CD14-positive monocyte (primary cell): ENCODE data around the gene NLRP9. TPM values are rescaled to one million over a fixed set of nuclear protein-coding genes. Genes with fewer than 3 reads are reported as not detected.

ENCODE experiments used
- DNase-seq, 3 donors: peaks; one replicate each; pipeline ENCODE4 v3.0.0-alpha.2; 2011 to 2022
- H2AFZ ChIP-seq: 2 replicates; pipeline ENCODE4 v1.6.0; 2012; ENCODE audit warnings: mild to moderate bottlenecking, low read depth, low read length, inconsistent platforms; ENCODE audit not compliant: insufficient read depth, poor library complexity, severe bottlenecking
- H3K27ac ChIP-seq, 2 donors: 1 replicate in 1 of 2; 2 replicates in 1 of 2; pipeline ENCODE4 v1.5.1; 2012 to 2013; ENCODE audit warnings: low read length in 2 of 2, control low read depth in 1 of 2, inconsistent platforms in 1 of 2, low read depth in 1 of 2, mild to moderate bottlenecking in 1 of 2
- H3K27me3 ChIP-seq, 2 donors: one replicate each; pipeline versions ENCODE4 v1.6.0 to v1.6.1; 2011 to 2013; ENCODE audit warnings: low read length in 2 of 2; ENCODE audit not compliant: control insufficient read depth in 2 of 2, insufficient read depth in 2 of 2
- H3K36me3 ChIP-seq, 2 donors: replicated peaks in 1 of 2; 1 replicate in 1 of 2; 2 replicates in 1 of 2; pipeline versions ENCODE4 v1.5.1 to v1.6.1; 2012 to 2013; ENCODE audit warnings: low read length in 2 of 2, control low read depth in 1 of 2, inconsistent platforms in 1 of 2, mild to moderate bottlenecking in 1 of 2; ENCODE audit not compliant: insufficient read depth in 2 of 2, control insufficient read depth in 1 of 2
- H3K4me1 ChIP-seq, 2 donors: 1 replicate in 1 of 2; 2 replicates in 1 of 2; pipeline versions ENCODE4 v1.5.1 to v1.6.1; 2012 to 2013; ENCODE audit warnings: low read length in 2 of 2, control low read depth in 1 of 2, inconsistent platforms in 1 of 2, mild to moderate bottlenecking in 1 of 2, moderate library complexity in 1 of 2; ENCODE audit not compliant: insufficient read depth in 2 of 2, control insufficient read depth in 1 of 2
- H3K4me2 ChIP-seq: replicated peaks from 2 replicates; pipeline ENCODE3; 2012; ENCODE audit warnings: low read length, moderate library complexity, mild to moderate bottlenecking; ENCODE audit not compliant: poor library complexity, severe bottlenecking; ENCODE audit errors: extremely low read depth
- H3K4me3 ChIP-seq, 3 experiments: fragments of 200-600 bp in 1 of 3; sonication (generic) in 1 of 3; replicated peaks in 1 of 3; 1 replicate in 2 of 3; 2 replicates in 1 of 3; pipeline ENCODE4 v1.5.1; 2011 to 2013; ENCODE audit warnings: low read length in 3 of 3, mild to moderate bottlenecking in 3 of 3, control low read depth in 2 of 3, low read depth in 2 of 3, inconsistent platforms in 1 of 3, moderate library complexity in 1 of 3
- H3K79me2 ChIP-seq: 2 replicates; pipeline ENCODE4 v1.6.0; 2012; ENCODE audit warnings: mild to moderate bottlenecking, control low read depth, inconsistent platforms, low read length, moderate library complexity; ENCODE audit not compliant: insufficient read depth
- H3K9ac ChIP-seq: 2 replicates; pipeline ENCODE4 v1.6.0; 2017; ENCODE audit warnings: low read length, mild to moderate bottlenecking; ENCODE audit not compliant: insufficient read depth, poor library complexity, severe bottlenecking
- H3K9me3 ChIP-seq, 2 donors: replicated peaks in 1 of 2; 1 replicate in 1 of 2; 2 replicates in 1 of 2; pipeline versions ENCODE4 v1.5.1 to v1.6.1; 2012 to 2013; ENCODE audit warnings: low read length in 2 of 2, control low read depth in 1 of 2; ENCODE audit not compliant: control insufficient read depth in 1 of 2, insufficient read depth in 1 of 2
- H4K20me1 ChIP-seq: 2 replicates; pipeline ENCODE4 v1.6.0; 2012; ENCODE audit warnings: mild to moderate bottlenecking, low read length, control low read depth, moderate library complexity; ENCODE audit not compliant: insufficient read depth
- H3K27ac Mint-ChIP-seq, 7 donors: one replicate each; pipeline ENCODE4 v1.8.0; 2020; ENCODE audit warnings: mild to moderate bottlenecking in 7 of 7, mixed read lengths in 7 of 7, moderate library complexity in 6 of 7, inconsistent platforms in 2 of 7
- H3K27me3 Mint-ChIP-seq, 3 donors: one replicate each; pipeline ENCODE4 v1.8.0; 2021 to 2022; ENCODE audit warnings: low read depth in 3 of 3, mild to moderate bottlenecking in 3 of 3, mixed read lengths in 3 of 3, moderate library complexity in 3 of 3, inconsistent platforms in 1 of 3
- H3K36me3 Mint-ChIP-seq, 2 donors: one replicate each; pipeline ENCODE4 v1.8.0; 2020; ENCODE audit warnings: mixed read lengths in 2 of 2, inconsistent platforms in 1 of 2, mild to moderate bottlenecking in 1 of 2
- H3K4me1 Mint-ChIP-seq: one replicate; pipeline ENCODE4 v1.8.0; 2020; ENCODE audit warnings: mild to moderate bottlenecking, mixed read lengths
- H3K4me3 Mint-ChIP-seq, 2 donors: one replicate each; pipeline ENCODE4 v1.8.0; 2020; ENCODE audit warnings: mild to moderate bottlenecking in 2 of 2, mixed read lengths in 2 of 2, moderate library complexity in 1 of 2
- H3K9me3 Mint-ChIP-seq, 7 donors: one replicate each; pipeline ENCODE4 v1.8.0; 2020 to 2022; ENCODE audit warnings: mixed read lengths in 7 of 7, mild to moderate bottlenecking in 6 of 7, moderate library complexity in 6 of 7, inconsistent platforms in 2 of 7
- WGBS: methylation state at CpG from one replicate; pipeline ENCODE4 v1.1.5; 2013; ENCODE audit warnings: missing lambda C conversion rate; ENCODE audit not compliant: insufficient coverage; 5-methylcytosine and 5-hydroxymethylcytosine counted together
- intact Hi-C, 2 donors: fragments of 100-400 bp; cut with micrococcal nuclease; formaldehyde crosslinking; loops; one replicate each; pipeline versions ENCODE4 v1.15.0 to v1.15.1; 2023
- polyA plus RNA-seq, 3 donors: library from polyadenylated mRNA; depleted of rRNA in 1 of 3; unstranded in 2 of 3; stranded (reverse) in 1 of 3; fragments of 300-500 nt in 2 of 3; fragments of >200 nt in 1 of 3; fragmentation: Illumina TruSeq in 2 of 3; gene quantifications; 1 replicate in 2 of 3; 2 replicates in 1 of 3; pipeline ENCODE4 v1.2.3, GENCODE V29; 2012 to 2021
- TF ChIP-seq, protein P1 (sequence below): fragments of 200-600 bp; IDR thresholded peaks from one replicate; pipeline ENCODE4 v1.8.0; 2022; ENCODE audit warnings: antibody characterized with exemption, mild to moderate bottlenecking

The NLRP9 gene
- polyA plus RNA-seq, 3 donors: not detected

DNA sequence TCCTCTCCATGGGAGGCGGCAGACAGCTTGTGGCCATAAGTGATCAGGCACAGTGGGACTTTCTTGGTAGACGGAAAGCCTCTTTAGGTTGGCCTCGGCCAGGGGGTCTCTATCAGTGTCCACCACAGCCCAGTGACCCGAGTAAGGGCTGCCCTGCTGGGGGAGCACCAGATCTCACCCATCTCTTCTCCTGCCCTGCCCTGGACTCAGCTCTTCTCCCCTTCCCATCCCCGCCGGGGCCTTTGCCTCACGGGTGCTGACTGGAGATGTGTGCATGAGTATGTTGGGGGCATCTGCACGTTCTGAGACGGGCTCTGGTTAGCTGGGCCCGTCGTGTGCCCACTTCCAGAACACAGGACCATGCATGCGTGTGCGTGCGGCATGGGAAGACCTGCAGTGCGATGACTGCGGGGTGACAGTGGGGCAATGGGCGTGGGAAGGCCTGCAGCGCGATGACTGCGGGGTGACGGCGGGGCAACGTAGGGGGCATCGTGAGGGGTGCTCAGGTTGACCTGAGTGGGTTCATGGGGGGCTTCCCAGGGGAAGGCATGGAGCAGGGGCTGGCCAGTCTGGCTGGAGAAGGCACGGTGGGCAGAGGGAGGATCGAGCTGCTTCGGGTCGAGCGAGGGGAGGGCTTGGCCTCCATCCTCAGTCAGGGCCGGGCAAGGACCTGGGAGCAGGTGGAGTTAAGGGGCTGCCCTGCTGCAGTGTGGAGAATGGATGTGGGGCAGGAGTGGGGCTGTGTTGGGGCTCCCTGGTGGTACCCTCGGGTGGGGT is 47.2 kb downstream of the NLRP9 start:
- WGBS: 98% methylated on average over 25 of the region's 31 CpGs
- Mint-ChIP-seq H3K27me3 (no peaks in the 10 kb centered on the region), H3K9me3 (no peaks in the 10 kb centered on the region), H3K4me1 (peaks cover 2% of the 10 kb centered on the region), H3K27ac (peak overlapping the region in 2 of 7 donors; percentile 8 to 35), H3K4me3 (no peak overlapping the region), H3K36me3 (peaks cover 69 to 95% of the 10 kb centered on the region in 2 donors)
- Histone ChIP-seq H3K9ac (no peak overlapping the region), H3K4me1 (no peaks in the 10 kb centered on the region), H3K4me3 (no peak overlapping the region), H3K27me3 (no peaks in the 10 kb centered on the region), H3K79me2 (peaks cover 24% of the 10 kb centered on the region), H4K20me1 (peaks cover 92% of the 10 kb centered on the region), H2AFZ (no peak overlapping the region), H3K27ac (no peak overlapping the region), H3K4me2 (no peak overlapping the region), H3K36me3 (peaks cover 93 to 99% of the 10 kb centered on the region in 2 donors), H3K9me3 (no peaks in the 10 kb centered on the region)
- TF ChIP-seq, protein P1, sequence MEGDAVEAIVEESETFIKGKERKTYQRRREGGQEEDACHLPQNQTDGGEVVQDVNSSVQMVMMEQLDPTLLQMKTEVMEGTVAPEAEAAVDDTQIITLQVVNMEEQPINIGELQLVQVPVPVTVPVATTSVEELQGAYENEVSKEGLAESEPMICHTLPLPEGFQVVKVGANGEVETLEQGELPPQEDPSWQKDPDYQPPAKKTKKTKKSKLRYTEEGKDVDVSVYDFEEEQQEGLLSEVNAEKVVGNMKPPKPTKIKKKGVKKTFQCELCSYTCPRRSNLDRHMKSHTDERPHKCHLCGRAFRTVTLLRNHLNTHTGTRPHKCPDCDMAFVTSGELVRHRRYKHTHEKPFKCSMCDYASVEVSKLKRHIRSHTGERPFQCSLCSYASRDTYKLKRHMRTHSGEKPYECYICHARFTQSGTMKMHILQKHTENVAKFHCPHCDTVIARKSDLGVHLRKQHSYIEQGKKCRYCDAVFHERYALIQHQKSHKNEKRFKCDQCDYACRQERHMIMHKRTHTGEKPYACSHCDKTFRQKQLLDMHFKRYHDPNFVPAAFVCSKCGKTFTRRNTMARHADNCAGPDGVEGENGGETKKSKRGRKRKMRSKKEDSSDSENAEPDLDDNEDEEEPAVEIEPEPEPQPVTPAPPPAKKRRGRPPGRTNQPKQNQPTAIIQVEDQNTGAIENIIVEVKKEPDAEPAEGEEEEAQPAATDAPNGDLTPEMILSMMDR: no peak
- intact Hi-C loops: no loop called here
- no peak for DNase-seq

DNA sequence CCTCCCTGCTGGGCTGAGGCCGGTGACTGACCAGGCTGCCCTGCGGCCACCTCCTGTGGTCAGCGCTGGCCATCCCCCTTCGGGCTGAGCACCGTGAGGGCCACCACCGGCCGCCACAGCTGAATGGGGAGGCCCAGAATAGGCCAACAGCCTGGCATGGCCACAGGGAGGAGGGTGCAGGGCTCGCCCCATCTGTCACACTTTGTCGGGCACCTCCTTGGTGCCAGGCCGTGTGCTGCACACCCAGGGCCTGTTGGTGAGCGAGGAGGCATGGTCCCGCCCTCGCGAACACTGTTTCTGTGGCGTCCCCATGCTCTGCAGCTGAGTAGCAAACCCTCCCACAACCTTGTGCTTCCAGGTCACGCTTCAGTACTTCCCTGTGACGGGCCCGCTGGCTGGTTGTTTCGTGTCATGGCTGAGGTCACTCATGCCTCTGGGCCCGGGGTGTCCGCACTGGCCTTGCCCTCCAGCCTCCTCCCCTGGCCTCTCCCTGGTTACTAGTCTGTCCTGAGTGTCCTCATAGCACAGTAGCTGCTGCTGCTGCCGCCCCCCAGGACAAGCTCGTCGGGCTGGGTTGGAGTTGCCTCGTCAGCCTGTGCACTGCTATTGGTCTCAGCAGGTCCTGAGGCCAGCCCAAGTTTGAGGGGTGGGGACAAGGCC is 48.0 kb downstream of the NLRP9 start:
- no peak overlapping the region for H3K27ac ChIP-seq
- peaks cover 69 to 95% of the 10 kb centered on the region in 2 donors for H3K36me3 Mint-ChIP-seq
- H3K4me3 ChIP-seq: no peak overlapping the region
- H2AFZ ChIP-seq: no peak overlapping the region
- H3K9me3 Mint-ChIP-seq: no peaks in the 10 kb centered on the region
- TF ChIP-seq, protein P1: no peak
- no peak for DNase-seq
- H3K27me3 ChIP-seq: no peaks in the 10 kb centered on the region
- H3K79me2 ChIP-seq: peaks cover 31% of the 10 kb centered on the region
- intact Hi-C loops: no loop called here
- H3K27ac Mint-ChIP-seq: peak overlapping the region in 1 of 7 donors; percentile 8
- H3K4me3 Mint-ChIP-seq: no peak overlapping the region
- no peak overlapping the region for H3K9ac ChIP-seq
- peaks cover 93 to 99% of the 10 kb centered on the region in 2 donors for H3K36me3 ChIP-seq
- 95% methylated on average over 23 of the region's 25 CpGs for WGBS
- no peaks in the 10 kb centered on the region for H3K4me1 ChIP-seq
- H3K27me3 Mint-ChIP-seq: no peaks in the 10 kb centered on the region
- no peaks in the 10 kb centered on the region for H3K9me3 ChIP-seq
- peaks cover 2% of the 10 kb centered on the region for H3K4me1 Mint-ChIP-seq
- H4K20me1 ChIP-seq: peaks cover 93% of the 10 kb centered on the region
- H3K4me2 ChIP-seq: no peak overlapping the region
